NCI-H2029 treated with DMSO at 0.1 percent for 48 hours (cell line): ENCODE data around the gene CCPG1.
A peak's percentile ranks its signal among the peaks of the same experiment; 100 is the strongest.

Experiments
- DNase-seq: peaks from one replicate; lab custom pipeline; 2025; lab: John Stamatoyannopoulos, UW

CCPG1 gene

GRCh38 chr15:55387027-55387426, 21.1 kb downstream of the CCPG1 start:
- no peak for DNase-seq

DNA sequence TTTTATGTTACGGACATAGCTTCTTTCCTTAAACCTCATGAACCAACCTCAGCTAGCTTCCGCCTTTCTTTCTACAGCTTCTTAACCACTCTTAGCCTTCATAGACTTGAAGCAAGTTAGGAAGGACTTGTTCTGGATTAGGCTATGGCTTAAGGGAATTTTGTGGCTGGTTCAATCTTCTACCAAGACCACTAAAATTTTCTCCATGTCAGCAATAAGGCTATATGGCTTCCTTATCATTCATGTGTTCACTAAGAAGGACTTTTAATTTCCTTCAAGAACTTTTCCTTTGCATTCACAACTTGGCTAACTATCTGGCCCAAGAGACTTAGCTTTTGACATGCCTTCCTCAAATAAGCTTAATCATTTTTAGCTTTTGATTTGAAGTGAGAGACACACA, 24.5 kb downstream of the CCPG1 start:
- DNase-seq = no peak

DNA sequence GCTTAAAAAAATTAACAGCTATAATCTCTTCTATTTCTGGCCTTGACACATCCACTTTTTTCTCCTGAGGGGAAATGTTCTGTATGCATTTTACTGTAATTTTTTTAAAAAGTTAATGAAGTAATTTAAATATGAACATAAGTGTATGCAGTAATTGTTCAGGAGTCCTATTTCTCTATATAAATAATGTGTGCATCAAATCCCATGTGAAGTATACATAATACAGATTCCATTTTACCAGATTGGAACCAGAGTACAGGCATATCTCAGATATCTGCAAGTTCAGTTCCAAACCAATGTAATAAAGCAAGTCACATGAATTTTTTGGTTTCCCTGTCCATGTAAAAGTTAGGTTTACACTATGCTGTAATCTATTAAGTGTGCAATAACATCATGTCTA, 26.6 kb downstream of the CCPG1 start:
- no peak for DNase-seq

GRCh38 chr15:55379095-55379494, 29.1 kb downstream of the CCPG1 start:
- DNase-seq = no peak

DNA sequence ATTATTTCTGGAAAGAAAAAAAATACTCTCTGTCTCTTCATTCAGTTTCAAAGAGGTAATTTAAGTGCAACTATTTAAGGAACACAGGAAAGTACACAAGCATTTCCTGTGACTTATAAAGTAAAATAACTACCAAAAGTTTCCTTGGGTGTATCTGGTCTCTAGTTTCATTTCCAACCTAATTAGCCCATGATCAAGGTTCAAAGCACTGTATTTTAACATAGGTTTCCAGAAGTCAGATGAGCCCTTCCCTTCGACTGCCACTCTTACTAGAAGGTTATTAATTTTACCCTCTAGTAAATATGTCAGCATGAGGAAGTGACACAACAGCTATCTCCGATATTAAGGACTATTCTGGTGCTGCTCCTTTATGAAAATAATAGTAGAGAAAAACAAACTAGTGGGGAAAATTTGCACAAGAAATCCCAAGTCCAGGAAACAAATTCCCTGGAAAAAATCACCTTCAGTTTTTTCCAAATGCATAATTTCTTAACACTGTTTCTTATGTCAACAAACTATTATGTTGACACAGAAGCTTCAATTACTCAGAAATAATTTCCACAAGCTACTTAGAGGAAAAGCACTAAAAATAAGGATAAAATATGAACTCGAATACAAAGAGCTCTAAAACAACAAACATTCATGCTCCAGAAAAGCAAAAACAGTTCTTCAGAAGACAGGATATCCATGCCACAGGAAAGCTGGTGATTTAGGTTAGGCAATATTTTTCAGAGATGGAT, 35.3 kb downstream of the CCPG1 start:
- no peak for DNase-seq

DNA sequence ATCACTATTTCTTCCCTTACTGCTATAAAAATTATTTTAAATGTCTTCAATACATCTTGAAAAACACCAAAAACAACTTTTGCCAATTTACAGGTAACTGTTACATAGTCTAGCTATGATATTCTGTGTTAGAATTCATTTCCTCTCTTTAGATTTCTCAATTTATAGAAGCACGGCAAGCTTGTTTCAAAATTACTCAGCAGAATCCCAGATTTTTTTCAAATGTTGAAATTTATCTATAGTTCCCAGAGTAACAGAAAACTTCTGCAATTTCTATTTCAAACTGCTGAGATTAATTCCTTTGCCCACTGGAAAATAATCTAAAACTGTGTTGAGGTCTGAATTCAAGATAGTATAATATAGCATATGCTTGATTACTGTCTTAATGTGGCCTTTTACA, 41.2 kb downstream of the CCPG1 start:
- DNase-seq = no peak

- no peak for DNase-seq
These were observed 45.5 kb downstream of the CCPG1 start for GRCh38 chr15:55362641-55363040.

DNA sequence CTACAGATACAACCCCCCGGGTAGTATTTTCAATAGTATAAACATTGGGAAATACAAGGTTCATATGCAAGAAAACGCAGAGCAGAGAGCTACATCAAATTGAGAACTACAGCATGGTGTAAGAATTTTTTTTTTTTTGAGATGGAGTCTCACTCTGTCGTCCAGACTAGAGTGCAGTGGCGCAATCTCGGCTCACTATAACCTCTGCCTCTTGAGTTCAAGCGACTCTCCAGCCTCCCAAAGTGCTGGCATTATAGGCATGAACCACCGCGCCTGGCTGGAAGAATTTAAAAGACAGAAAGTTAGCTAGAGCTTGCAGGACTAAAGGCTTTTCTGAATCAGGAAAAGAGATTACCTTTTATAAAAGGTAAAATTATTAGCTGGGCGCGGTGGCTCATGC, 47.1 kb downstream of the CCPG1 start:
- no peak for DNase-seq

DNA sequence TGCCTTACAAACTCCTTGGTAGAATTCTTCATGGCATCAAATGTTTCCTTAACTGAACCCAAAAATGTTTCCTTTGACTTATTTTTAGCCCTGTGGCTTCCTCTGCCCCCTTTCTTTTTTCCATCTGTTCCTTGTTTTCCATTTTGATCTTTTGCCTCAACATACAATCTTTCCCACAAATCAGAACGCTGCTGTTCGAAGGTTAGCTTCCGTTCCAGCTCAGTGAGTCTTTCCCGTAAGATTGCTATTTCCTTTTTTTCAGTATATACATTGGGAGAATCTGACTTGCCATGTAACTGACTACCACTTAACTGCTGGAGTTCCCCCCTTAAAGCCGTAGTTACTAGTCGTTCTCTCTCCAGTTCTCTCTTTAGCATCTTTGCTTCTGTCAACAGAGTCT, 47.9 kb downstream of the CCPG1 start:
- DNase-seq = no peak

DNA sequence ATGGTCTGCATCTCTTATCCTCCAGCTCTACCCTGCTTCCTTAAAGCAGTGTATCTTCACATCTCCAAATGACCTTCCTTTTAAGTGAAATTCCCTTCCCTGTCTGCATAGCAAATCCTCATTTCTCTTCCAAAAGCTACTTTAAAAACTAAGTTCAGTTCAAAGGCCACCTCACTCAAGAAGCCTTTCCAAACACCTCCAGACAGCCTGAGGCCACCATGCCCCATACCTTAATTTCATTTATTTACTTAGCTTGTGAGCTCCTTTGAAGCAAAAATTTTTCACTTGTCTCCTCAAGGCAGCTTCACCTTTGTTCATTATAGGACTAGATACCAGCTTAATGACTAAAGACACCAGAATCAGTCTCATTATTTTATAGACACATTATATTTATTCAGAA, 49.7 kb downstream of the CCPG1 start:
- no peak for DNase-seq

DNA sequence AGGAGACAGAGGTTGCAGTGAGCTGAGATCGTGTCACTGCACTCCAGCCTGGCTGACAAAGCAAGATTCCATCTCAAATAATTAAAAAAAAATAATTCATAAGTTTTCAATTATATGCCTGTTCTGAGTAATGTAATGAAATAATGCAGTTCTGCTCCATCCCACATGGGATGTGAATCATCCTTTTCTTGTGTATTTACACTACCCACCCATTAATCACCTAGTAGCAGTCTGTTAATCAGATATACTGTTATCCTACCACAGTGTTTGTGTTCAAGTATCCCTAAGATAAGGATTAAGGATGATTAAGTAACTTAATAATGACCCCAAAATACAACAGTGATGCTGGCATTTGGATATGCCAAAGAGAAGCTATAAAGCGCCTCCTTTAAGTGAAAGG, 50.4 kb downstream of the CCPG1 start:
- no peak for DNase-seq

DNA sequence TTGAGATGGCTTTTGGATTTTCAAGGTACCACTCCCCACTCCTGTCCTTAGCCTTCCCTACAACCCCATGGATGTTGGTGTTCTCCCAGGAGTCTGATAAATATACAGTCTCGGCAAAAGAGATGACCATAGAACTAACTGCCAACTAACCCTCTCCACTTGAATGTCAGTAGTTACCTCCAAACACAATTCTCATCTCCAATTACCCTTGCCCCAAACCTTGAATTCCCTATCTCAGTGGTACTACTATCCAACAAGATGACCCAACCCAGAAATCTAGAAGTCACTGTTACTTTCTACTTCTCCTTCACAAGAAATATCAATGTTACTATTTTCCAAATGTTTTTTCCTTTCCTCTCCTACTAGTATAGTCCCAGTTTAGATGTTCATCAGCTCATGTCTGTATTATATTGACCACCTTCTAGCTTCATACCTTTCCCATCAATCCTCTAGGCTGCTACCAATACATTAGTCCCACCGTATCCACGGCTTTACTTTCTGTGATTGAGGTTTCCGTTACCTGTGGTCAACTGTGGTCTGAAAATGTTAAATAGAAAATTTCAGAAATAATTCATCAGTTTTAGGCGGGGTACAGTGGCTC, 51.1 kb downstream of the CCPG1 start:
- DNase-seq = no peak

GRCh38 chr15:55353025-55353424, 55.1 kb downstream of the CCPG1 start:
- DNase-seq = no peak

DNA sequence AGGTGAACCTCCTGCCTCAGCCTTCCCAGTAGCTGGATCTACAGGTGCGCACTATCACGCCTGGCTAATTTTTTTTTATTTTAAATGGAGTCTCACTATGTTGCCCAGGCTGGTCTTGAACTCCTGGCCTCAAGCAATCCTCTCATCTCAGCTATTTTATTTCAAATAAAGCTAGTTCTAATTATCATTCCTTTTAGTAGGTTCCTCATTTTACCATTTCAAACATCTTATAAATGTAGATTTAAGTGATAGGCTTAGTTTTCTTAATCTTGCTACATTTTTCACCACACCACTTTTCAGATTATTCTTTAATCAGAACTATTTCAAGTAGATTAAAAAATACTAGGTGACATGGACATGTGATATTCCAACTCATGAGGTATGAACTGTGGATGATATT, 58.9 kb downstream of the CCPG1 start:
- DNase-seq = no peak

DNA sequence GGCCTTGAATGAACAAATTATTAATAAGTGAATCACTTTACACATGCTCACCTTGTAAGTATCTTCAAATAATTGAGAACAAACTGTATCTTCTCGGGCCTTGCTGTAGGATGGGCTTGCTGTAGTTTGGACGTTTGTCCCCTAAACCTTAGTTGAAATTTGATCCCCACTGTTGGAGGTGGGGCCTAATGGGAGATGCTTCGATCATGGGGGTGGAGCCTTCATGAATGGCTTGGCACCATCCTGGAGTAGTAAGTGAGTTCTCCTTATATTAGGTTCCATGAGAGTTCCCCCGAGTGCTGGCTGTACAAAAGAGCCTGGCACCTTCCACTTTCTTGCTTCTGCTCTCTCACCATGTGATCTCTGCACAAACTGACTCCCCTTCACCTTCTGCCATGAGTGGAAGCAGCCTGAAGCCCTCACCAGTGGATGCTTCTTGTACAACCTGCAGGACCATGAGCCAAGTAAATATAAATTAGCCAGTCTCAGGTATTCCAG, 59.8 kb downstream of the CCPG1 start:
- no peak for DNase-seq

DNA sequence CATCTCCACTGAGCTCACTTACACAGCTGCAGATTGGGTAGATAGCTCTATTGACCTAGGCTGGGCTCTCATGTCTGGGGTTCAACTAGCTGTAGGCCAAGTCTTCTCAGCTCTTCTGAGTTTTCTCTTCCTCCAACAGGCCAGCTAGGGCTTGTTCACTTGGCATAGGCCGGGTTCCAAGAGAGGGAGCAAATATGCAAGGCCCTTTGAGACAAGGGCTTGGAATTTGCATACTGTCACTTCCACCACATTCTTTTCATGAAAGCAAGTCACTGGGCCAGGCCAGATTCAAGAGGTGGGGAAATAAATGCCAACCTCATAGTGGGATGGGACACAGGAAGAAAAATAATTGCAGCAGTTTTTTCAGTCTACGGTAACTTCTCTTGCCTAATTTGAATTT, 64.0 kb downstream of the CCPG1 start:
- DNase-seq = no peak

DNA sequence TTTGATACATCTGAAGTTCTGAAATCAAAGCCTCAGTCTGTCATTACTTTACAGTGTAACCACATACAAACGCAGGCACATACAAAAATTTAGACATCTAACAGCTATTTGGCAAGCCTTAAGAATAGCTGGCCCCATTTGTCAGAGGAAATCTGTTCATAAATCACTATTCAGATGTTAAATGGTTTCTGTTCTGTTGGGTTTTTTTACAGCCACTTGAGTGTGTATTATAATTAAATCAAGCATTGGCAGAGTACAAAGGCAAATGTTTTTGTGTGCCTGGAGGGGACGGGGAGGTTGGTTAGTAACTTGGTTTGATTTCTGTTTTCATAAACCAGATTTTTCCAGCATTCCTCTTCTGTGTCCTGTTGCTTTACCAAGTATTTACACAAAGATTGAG, 65.0 kb downstream of the CCPG1 start:
- peak; percentile 11 for DNase-seq

GRCh38 chr15:55337160-55337559, 71.0 kb downstream of the CCPG1 start:
- no peak for DNase-seq

- DNase-seq = no peak
These were observed 73.2 kb downstream of the CCPG1 start for GRCh38 chr15:55334997-55335396.

DNA sequence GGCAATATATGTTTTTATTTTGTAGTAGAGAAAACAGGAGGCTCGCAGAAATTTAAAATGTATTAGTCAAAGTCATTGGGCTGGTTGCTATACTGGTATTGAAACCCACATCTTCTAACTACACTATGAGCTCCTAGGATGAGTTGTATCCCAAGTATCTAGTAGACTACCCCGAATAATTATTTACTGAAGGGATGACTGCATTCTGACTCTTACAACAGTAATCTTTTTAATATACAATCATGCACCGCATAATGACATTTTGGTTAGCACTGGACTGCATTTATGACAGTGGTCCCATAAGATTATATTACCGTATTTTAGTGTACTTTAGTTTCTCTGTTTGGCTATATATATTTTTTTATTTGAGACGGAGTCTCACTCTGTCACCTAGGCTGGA, 73.8 kb downstream of the CCPG1 start:
- no peak for DNase-seq

DNA sequence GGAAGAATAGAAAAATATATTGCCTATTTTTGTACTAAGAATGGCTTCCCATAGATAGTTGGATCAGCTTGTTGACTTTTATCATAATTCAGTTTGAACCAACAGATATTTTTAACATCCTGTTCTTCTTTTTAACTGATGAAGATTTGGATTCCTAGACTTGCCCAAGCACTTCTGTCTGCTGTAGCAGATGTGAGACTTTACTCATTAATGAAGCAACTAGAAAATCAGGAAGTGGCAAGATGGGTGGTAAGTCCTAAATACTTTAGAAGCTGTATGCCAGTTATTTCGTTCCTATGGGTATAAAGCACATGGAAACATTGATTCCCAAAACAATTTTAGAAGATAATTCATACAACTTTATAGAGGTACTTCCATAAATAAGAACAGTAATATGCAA, 80.8 kb downstream of the CCPG1 start:
- no peak for DNase-seq

DNA sequence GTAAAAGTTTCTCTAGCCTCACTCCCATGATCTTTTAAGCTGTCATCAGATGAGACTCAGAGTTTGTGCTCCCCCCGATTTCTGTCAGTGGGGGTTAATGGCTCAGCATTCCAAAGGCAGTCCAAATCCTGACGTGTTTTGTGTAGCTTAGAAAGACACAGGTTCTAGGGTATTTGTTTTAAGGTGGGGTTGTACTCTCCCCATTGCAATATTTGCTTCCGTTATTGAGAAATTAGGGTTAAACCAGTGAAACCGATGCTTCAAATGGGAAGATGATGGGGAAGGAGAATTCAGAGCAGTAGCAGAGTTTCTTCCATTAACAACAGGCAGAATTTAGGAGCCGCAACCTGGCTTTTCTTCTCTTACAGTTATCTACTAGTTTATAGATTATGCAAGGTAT, 85.7 kb downstream of the CCPG1 start:
- DNase-seq = no peak

GRCh38 chr15:55320963-55321362, 87.2 kb downstream of the CCPG1 start:
- DNase-seq = no peak

DNA sequence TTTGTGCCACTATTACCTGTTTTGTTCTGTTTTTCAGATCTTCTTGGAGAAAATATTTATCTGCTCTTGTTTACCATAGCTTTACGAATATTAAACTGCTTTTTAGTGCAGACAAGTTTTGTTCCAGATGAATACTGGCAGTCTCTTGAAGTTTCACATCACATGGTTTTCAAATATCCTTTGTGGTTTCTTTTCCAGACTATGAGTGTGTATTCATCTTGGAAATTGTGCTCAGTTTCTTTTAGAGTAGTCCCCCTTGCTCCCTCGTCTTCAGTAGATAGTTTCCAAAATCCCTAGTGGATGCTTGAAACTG, 88.0 kb downstream of the CCPG1 start:
- no peak for DNase-seq
